Endothelial cell of umbilical vein (primary cell): ENCODE data around the gene CTBP2. TPM values are rescaled to one million over a fixed set of nuclear protein-coding genes. Genes with fewer than 3 reads are reported as not detected.

Source experiments
- BruUV-seq: library from RNA; stranded (reverse); fragments of 400-500 nt; replicated peaks from 2 replicates; lab custom pipeline; 2021; lab: Mats Ljungman, UMichigan
- CTCF ChIA-PET: fragments of 300-600, 350-600 bp; sonication (Branson Sonifier 250); formaldehyde crosslinking; loops from one replicate; lab custom pipeline; 2021; ENCODE audit warnings: antibody characterized with exemption, inconsistent platforms; lab: Charles Lee
- POLR2A ChIA-PET: fragments of 300-600, 350-600 bp; sonication (Branson Sonifier 250); formaldehyde crosslinking; loops from one replicate; lab custom pipeline; 2021; ENCODE audit warnings: antibody characterized with exemption, inconsistent platforms; lab: Charles Lee
- DNase-seq: peaks from one replicate; pipeline ENCODE4 v3.0.0-alpha.2; 2011; ENCODE audit warnings: low read depth, low spot score
- FAIRE-seq: peaks from 2 replicates; lab custom pipeline; 2011; peaks lifted over from hg19 to GRCh38; lab: Jason Lieb, UNC
- H2AFZ ChIP-seq: 2 replicates; pipeline ENCODE4 v1.6.0; 2012; ENCODE audit warnings: low read depth, low read length, control low read depth, inconsistent platforms
- H3K27ac ChIP-seq: 2 replicates; pipeline ENCODE4 v1.5.1; 2011; ENCODE audit warnings: low read depth, mild to moderate bottlenecking, control low read depth, low read length, moderate library complexity; ENCODE audit not compliant: insufficient read depth
- H3K27me3 ChIP-seq, 2 experiments: 2 replicates each; pipeline versions ENCODE4 v1.6.0 to v1.6.1; 2011; ENCODE audit warnings: low read length in 2 of 2, mixed read lengths in 1 of 2; ENCODE audit not compliant: control insufficient read depth in 2 of 2, insufficient read depth in 2 of 2
- H3K36me3 ChIP-seq, 2 experiments: 2 replicates in 1 of 2; 3 replicates in 1 of 2; pipeline ENCODE4 v1.5.1; 2011; ENCODE audit warnings: low read length in 2 of 2, mild to moderate bottlenecking in 1 of 2, moderate library complexity in 1 of 2; ENCODE audit not compliant: control insufficient read depth in 2 of 2, insufficient read depth in 2 of 2; ENCODE audit errors: extremely low read depth in 1 of 2
- H3K4me1 ChIP-seq: 3 replicates; pipeline ENCODE4 v1.5.1; 2011; ENCODE audit warnings: mild to moderate bottlenecking, low read length; ENCODE audit not compliant: control insufficient read depth, insufficient read depth; ENCODE audit errors: extremely low read depth
- H3K4me2 ChIP-seq: 2 replicates; pipeline ENCODE4 v1.6.1; 2011; ENCODE audit warnings: low read length, control low read depth, mixed read lengths; ENCODE audit not compliant: insufficient read depth
- H3K4me3 ChIP-seq, 3 experiments: fragments of 200-600 bp in 1 of 3; sonication (generic), shearing (Covaris generic) in 1 of 3; replicated peaks in 1 of 3; 2 replicates each; pipeline ENCODE4 v1.5.1; 2011 to 2016; ENCODE audit warnings: control low read depth in 3 of 3, low read length in 3 of 3, mild to moderate bottlenecking in 2 of 3, inconsistent platforms in 1 of 3, low read depth in 1 of 3, moderate library complexity in 1 of 3; ENCODE audit not compliant: insufficient read depth in 1 of 3
- H3K79me2 ChIP-seq: 2 replicates; pipeline ENCODE4 v1.6.0; 2012; ENCODE audit warnings: low read length, inconsistent platforms; ENCODE audit not compliant: control insufficient read depth, insufficient read depth
- H3K9ac ChIP-seq: replicated peaks from 2 replicates; pipeline ENCODE3; 2011; ENCODE audit warnings: low read length, control low read depth; ENCODE audit not compliant: insufficient read depth; ENCODE audit errors: extremely low read depth
- H3K9me1 ChIP-seq: replicated peaks from 3 replicates; pipeline ENCODE4 v1.6.0; 2011; ENCODE audit warnings: mild to moderate bottlenecking, low read length; ENCODE audit not compliant: control insufficient read depth, insufficient read depth; ENCODE audit errors: extremely low read depth
- H3K9me3 ChIP-seq: replicated peaks from 2 replicates; pipeline ENCODE4 v1.5.1; 2012; ENCODE audit warnings: low read length, inconsistent platforms; ENCODE audit not compliant: control insufficient read depth, insufficient read depth
- H4K20me1 ChIP-seq: replicated peaks from 2 replicates; pipeline ENCODE3; 2011; ENCODE audit warnings: mild to moderate bottlenecking, low read length; ENCODE audit not compliant: control insufficient read depth, insufficient read depth; ENCODE audit errors: extremely low read depth
- GATA2 ChIP-seq: IDR thresholded peaks from 2 replicates; pipeline ENCODE4 v1.7.0; 2011; ENCODE audit warnings: low read depth, mild to moderate bottlenecking, moderate library complexity, mixed read lengths, low read length; ENCODE audit not compliant: insufficient read length, insufficient read depth
- JUN ChIP-seq: IDR thresholded peaks from 2 replicates; pipeline ENCODE4 v1.6.1; 2011; ENCODE audit warnings: borderline replicate concordance, low read depth; ENCODE audit not compliant: insufficient read length, insufficient read depth
- MYC ChIP-seq: IDR thresholded peaks from one replicate; pipeline ENCODE4 v1.6.1; 2011; ENCODE audit warnings: mild to moderate bottlenecking, low read depth, low read length
- POLR2AphosphoS5 ChIP-seq: IDR thresholded peaks from 2 replicates; pipeline ENCODE4 v1.6.1; 2012; ENCODE audit warnings: low read depth, mild to moderate bottlenecking, control low read depth, low read length, moderate library complexity; ENCODE audit not compliant: insufficient read depth
- dilution Hi-C: fragments of 300-500 bp; cut with MboI; formaldehyde crosslinking; loops from one replicate; pipeline ENCODE4 v1.15.0; 2019; ENCODE audit warnings: low sequenced_read_pairs; ENCODE audit not compliant: extremely low pct_ligation_motif_present
- intact Hi-C: fragments of 100-400 bp; cut with micrococcal nuclease; formaldehyde crosslinking; loops from one replicate; pipeline ENCODE4 v1.10.0; 2022
- polyA plus RNA-seq, 4 experiments: library from polyadenylated mRNA; depleted of rRNA in 3 of 4; stranded (reverse) in 3 of 4; unstranded in 1 of 4; fragments of >200 nt; gene quantifications; 2 replicates each; pipeline versions ENCODE4 v1.2.1 to v1.2.3, GENCODE V29; 2011 to 2012; ENCODE audit warnings: missing spikeins in 1 of 4
- total RNA-seq: library from RNA; stranded (reverse); gene quantifications from 2 replicates; pipeline ENCODE4 v1.2.3, GENCODE V29; 2021
- TF ChIP-seq, protein P1 (sequence below), 2 donors: IDR thresholded peaks; 1 replicate in 1 of 2; 2 replicates in 1 of 2; pipeline ENCODE4 v1.5.1; 2011; ENCODE audit warnings: low read length in 2 of 2, mild to moderate bottlenecking in 2 of 2, moderate library complexity in 2 of 2, control low read depth in 1 of 2, inconsistent platforms in 1 of 2, low read depth in 1 of 2; ENCODE audit not compliant: insufficient read depth in 1 of 2; ENCODE audit errors: extremely low read depth in 1 of 2
- TF ChIP-seq, protein P2 (sequence below): IDR thresholded peaks from 2 replicates; pipeline ENCODE4 v1.6.1; 2011; ENCODE audit not compliant: insufficient read depth, insufficient read length

Gene CTBP2
- total and polyA plus RNA-seq, 2 donors (not counting 3 experiments of a cell fraction or from before 2014, with no cell fraction given): 118 to 128 TPM

DNA sequence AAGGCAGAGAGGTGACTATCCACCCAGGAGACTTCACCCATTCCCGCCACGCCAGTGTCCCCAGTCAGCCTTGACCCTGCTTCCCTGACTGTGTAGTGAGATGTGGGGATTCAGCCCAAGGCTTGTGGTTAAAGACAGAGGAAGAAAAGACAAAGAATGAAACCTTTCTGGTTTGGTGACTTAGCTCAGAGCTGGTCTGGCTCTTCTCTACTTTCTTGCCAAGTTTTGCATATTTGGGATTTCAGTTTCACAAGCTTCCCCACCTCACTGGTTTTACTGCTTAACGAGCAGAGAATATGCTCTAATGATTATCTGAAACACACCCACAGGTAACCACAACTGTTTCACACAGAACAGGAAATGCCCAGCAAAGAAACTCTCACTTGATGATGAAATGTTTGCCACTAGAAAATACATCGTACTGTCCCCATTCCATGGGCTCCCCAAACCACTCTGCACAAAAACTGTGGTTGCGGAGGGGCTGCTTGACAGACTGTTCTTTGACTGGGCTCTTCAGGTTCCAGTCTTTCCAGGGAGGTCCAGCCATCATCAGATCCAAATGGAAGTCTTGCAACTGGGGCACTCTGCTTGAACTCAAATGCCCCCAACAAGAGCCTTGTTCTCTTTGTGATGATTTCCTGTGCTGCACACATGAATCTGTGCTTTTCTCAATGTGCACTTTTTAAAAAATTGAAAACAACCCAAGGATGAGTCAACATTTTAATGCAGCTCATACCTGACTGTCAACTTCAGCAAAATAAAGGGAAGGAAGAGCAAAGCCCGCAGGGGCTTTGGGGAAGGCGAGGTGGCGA, 95.5 kb downstream of the CTBP2 start:
- peaks cover 26% of the 10 kb centered on the region for H3K4me1 ChIP-seq
- H3K9me3 ChIP-seq: no peaks in the 10 kb centered on the region
- H3K27ac ChIP-seq: no peak overlapping the region
- POLR2A ChIA-PET: no interaction called here
- CTCF ChIA-PET: interaction anchor here (0.9 to 1.9 kb wide), 4 partner anchors 15 to 73 kb away, joined by 3 to 12 read pairs (median 3); no protein-coding TSS in a partner anchor
- H3K4me3 ChIP-seq: no peak overlapping the region
- FAIRE-seq (peak; percentile 53), DNase-seq (no peak)
- intact Hi-C loops: no loop called here
- peaks cover 82% of the 10 kb centered on the region for H3K79me2 ChIP-seq
- no TSS peak for BruUV-seq
- H3K36me3 ChIP-seq: peaks cover 0 to 12% of the 10 kb centered on the region in 2 experiments
- H2AFZ ChIP-seq: no peak overlapping the region
- no peaks in the 10 kb centered on the region for H3K27me3 ChIP-seq
- dilution Hi-C loops: no loop called here
- peaks cover 2% of the 10 kb centered on the region for H4K20me1 ChIP-seq
- H3K9me1 ChIP-seq: no peaks in the 10 kb centered on the region
- no peak overlapping the region for H3K9ac ChIP-seq
- no peak overlapping the region for H3K4me2 ChIP-seq
- no peak for TF ChIP-seq POLR2AphosphoS5
- TF ChIP-seq, protein P1, sequence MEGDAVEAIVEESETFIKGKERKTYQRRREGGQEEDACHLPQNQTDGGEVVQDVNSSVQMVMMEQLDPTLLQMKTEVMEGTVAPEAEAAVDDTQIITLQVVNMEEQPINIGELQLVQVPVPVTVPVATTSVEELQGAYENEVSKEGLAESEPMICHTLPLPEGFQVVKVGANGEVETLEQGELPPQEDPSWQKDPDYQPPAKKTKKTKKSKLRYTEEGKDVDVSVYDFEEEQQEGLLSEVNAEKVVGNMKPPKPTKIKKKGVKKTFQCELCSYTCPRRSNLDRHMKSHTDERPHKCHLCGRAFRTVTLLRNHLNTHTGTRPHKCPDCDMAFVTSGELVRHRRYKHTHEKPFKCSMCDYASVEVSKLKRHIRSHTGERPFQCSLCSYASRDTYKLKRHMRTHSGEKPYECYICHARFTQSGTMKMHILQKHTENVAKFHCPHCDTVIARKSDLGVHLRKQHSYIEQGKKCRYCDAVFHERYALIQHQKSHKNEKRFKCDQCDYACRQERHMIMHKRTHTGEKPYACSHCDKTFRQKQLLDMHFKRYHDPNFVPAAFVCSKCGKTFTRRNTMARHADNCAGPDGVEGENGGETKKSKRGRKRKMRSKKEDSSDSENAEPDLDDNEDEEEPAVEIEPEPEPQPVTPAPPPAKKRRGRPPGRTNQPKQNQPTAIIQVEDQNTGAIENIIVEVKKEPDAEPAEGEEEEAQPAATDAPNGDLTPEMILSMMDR (IDR thresholded peaks at IDR 0.05; ENCODE audit: extremely low read depth in 1 of 2, insufficient read depth in 1 of 2, low read depth in 1 of 2, low read length in 2 of 2): no peak
- no peak for TF ChIP-seq JUN
- TF ChIP-seq, protein P2, sequence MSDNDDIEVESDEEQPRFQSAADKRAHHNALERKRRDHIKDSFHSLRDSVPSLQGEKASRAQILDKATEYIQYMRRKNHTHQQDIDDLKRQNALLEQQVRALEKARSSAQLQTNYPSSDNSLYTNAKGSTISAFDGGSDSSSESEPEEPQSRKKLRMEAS: no peak
- no peak for TF ChIP-seq GATA2
- TF ChIP-seq MYC: no peak
